NCI-H2196 (cell line): Measurements from ENCODE around the gene MRM2.

Experiments
- DNase-seq: peaks from one replicate; lab custom pipeline; 2025; ENCODE audit not compliant: unreplicated experiment; lab: John Stamatoyannopoulos, UW

MRM2 gene

GRCh38 chr7:2241580-2242540 lies at the start of gene MRM2, which contains the start of gene NUDT1:
Gene MRM2 (minus strand): TSS chr7:2242205. CDS start chr7:2242169, 36 bp downstream.
Gene NUDT1 (plus strand): TSS chr7:2242226. CDS start chr7:2244575, 2,349 bp downstream.
- DNase-seq = peak; percentile 90

DNA sequence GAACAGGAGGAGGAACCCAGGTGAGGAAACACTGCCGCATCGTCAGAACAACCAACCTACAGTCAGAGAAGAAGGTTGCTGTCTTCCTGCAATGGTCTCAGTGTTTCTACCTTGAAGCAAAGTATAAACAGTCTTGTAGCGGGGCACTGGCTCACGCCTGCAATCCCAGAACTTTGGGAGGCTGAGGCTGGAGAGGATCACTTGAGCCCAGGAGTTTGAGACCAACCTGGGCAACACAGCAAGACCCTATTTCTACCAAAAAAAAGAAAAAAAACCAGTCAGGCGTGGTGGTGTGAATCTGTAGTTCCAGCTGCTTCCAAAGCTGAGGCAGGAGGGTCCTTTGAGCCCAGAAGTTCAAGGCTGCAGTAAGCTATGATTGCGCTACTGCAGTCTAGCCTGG lies 48.9 kb upstream of the MRM2 start:
- no peak for DNase-seq

GRCh38 chr7:2289621-2290020 lies 47.6 kb upstream of the MRM2 start:
- DNase-seq = no peak

GRCh38 chr7:2289111-2289586 lies 47.1 kb upstream of the MRM2 start:
- DNase-seq = no peak

- DNase-seq = no peak
Measured at GRCh38 chr7:2288503-2288902, 46.5 kb upstream of the MRM2 start.

DNA sequence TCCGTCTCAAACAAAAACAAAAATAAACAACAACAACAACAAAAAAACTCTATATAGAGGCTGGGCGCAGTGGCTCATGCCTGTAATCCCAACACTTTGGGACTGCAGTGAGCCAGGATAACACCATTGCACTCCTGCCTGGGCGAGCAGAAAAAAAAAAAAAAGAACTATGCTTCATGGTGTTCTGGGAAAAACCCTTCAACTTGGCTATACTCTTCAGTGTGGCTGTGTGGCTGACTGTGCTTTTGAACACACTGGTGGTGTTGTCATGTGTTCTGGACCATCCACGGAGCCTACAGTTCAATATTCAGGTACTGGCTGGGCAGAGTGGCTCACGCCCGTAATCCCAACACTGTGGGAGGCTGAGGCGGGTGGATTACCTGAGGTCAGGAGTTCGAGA lies 45.7 kb upstream of the MRM2 start:
- DNase-seq = no peak

- DNase-seq = no peak
Measured at GRCh38 chr7:2283074-2283473, 41.1 kb upstream of the MRM2 start.

DNA sequence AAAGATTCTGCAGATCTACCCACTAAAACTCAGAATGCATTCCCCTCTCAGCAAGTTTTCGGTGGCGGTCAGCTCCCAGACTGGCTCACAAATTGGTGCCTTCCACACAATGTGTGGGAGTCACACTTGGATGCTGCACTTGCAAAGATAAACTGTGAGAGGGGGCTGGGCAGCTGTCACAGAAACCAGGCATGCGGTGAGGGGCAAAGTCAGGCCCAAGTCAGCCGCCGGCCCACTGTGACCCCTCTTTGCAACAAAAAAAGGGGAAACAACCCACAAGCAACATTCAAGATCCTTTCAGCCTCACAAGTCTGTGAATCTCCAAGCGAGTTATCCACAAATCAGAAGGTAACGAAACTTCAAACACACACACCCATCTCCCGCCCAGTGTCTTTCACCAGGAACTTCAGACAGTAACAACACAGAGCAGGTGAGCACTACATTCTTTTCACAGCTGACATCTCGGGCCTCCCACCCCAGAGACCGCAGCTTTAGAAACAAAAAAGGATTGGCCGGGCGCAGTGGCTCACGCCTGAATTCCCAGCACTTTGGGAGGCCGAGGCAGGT lies 40.3 kb upstream of the MRM2 start:
- no peak for DNase-seq

DNA sequence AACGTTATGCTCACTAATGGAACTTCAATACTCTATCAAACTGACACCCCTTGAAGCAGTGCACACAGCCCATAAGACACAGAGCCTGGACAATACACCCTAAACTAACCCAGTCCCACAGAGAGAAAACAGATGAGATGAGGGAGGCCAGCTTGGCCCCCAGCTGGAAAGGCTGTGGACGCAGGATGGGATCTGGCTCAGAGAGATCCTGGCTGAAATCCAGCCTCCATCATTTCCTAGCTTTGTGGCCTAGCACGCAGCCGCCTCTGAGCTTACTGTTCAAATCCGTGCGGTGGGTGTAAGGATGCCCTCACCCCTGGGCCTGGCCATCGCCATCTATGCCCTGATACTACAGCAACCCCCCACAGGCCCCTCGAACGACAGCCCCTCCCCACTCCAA lies 39.5 kb upstream of the MRM2 start:
- no peak for DNase-seq

DNA sequence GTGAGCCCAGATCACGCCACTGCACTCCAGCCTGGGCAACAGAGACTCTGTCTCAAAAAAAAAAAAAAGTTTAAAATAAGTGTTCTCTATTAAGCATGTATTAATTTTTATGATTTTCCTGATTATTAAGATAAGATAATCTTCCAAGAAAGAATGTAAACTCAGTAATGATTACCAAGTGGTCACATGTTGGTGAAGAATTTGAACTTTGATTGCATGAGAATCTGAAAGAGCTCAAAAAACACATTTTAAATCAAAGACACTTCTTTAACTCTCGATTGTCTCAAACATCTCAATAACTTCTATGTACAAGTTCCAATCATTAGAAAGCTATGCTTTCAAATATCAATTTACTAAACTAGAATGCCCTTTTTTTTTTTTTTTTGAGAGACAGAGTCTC lies 38.4 kb upstream of the MRM2 start:
- no peak for DNase-seq

- DNase-seq = no peak
Measured at GRCh38 chr7:2279896-2280295, 37.9 kb upstream of the MRM2 start.

- no peak for DNase-seq
Measured at GRCh38 chr7:2278026-2278425, 36.0 kb upstream of the MRM2 start.

- no peak for DNase-seq
Measured at GRCh38 chr7:2276107-2276506, 34.1 kb upstream of the MRM2 start.

DNA sequence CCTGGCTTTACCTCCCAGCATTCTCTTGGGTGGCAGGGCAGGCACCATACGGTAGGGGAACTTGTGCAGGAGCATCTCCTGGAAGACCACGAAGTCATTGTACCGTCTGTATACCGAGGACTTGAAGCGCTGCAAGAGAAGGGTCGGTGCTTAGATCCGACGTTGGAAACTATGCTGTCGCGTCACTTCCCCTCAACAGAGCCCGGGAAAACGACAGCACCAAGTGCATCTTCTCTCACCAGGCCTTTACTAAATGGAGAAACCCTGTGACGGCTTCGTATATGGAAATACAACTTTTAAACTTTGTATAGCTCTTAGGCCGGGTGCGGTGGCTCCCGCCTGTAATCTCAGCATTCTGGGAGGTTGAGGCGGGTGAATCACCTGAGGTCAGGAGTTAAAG lies 33.1 kb upstream of the MRM2 start:
- no peak for DNase-seq

- DNase-seq = no peak
Measured at GRCh38 chr7:2274666-2275065, 32.7 kb upstream of the MRM2 start.

DNA sequence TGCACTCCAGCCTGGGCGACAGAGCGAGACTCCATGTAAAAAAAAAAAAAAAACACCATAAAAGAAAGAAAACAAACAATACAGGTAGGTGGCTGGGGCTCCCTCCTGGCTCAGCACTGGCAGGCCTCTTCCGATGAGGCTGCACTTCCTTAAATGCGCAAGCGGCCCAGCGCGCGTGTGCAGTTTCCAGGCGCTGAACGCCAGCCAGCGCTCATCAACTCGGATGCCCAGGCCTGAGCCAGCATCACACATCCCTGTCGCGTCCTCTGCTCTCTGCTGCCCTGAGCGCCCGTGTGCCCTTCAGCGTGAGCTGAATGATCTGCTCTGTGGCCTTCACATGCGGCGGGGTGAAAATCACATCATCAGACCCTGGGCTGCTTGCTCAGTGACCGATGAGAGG lies 31.9 kb upstream of the MRM2 start:
- no peak for DNase-seq

GRCh38 chr7:2272031-2272430 lies 30.0 kb upstream of the MRM2 start:
- no peak for DNase-seq

- no peak for DNase-seq
Measured at GRCh38 chr7:2271273-2272026, 29.4 kb upstream of the MRM2 start.

- no peak for DNase-seq
Measured at GRCh38 chr7:2270495-2270894, 28.5 kb upstream of the MRM2 start.

DNA sequence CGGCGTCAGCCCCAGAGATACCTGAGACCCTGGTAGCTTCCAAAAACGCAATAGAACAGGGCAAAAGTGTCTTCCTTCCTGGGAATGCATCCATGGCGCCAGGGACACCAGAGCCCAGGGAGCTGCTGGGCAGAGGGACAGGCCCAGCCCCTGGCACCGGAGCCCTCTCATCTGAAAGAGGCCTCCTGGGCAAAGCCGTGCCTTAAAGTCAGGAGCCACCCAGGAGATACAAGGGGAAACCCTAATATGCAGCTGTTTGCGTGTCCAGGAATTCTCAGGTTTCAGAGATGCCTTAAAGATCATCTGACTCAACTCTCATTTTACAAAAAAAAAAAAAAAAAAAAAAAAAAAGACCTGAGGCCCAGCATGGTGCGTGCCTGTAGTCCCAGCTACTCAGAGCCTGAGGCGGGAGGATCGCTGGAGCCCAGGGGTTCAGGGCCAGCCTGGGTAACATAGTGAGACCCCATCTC lies 28.0 kb upstream of the MRM2 start:
- DNase-seq = no peak
